KMS-11 (cell line): ENCODE results near the gene AP3B1.

Experiments
- H2AFZ ChIP-seq: fragments of 200-600 bp; sonication (generic); 2 replicates; pipeline ENCODE4 v1.6.1; 2016; ENCODE audit warnings: antibody characterized with exemption, mixed run types, low read depth
- H3K27ac ChIP-seq: fragments of 200-600 bp; sonication (generic); 2 replicates; pipeline ENCODE4 v1.6.1; 2016; ENCODE audit warnings: mild to moderate bottlenecking, mixed run types
- H3K27me3 ChIP-seq: fragments of 200-600 bp; sonication (generic); 2 replicates; pipeline ENCODE4 v1.6.1; 2017; ENCODE audit warnings: mild to moderate bottlenecking, low read depth, mixed run types, moderate library complexity; ENCODE audit not compliant: insufficient read depth
- H3K36me3 ChIP-seq: fragments of 200-600 bp; sonication (generic); 2 replicates; pipeline ENCODE4 v1.6.1; 2017; ENCODE audit warnings: mild to moderate bottlenecking, mixed run types; ENCODE audit not compliant: insufficient read depth
- H3K4me1 ChIP-seq: fragments of 200-600 bp; sonication (generic); 2 replicates; pipeline ENCODE4 v1.6.1; 2016; ENCODE audit warnings: mild to moderate bottlenecking, low read depth, mixed run types; ENCODE audit not compliant: poor library complexity, severe bottlenecking
- H3K4me2 ChIP-seq: fragments of 200-600 bp; sonication (generic); 2 replicates; pipeline ENCODE4 v1.7.0; 2016; ENCODE audit warnings: mild to moderate bottlenecking, mixed run types
- H3K4me3 ChIP-seq: fragments of 200-600 bp; sonication (generic); IDR thresholded peaks from 2 replicates; pipeline ENCODE4 v1.6.1; 2017; ENCODE audit warnings: low read depth, low read length, mixed read lengths; ENCODE audit not compliant: insufficient read depth
- H3K79me2 ChIP-seq: fragments of 200-600 bp; sonication (generic); 2 replicates; pipeline ENCODE4 v1.6.1; 2016; ENCODE audit warnings: low read depth, mixed run types; ENCODE audit not compliant: insufficient read depth
- H3K9ac ChIP-seq: fragments of 200-600 bp; sonication (generic); 2 replicates; pipeline ENCODE4 v1.6.1; 2016; ENCODE audit warnings: mild to moderate bottlenecking, mixed run types
- H4K20me1 ChIP-seq: fragments of 200-600 bp; sonication (generic); 2 replicates; pipeline ENCODE4 v1.6.1; 2016; ENCODE audit warnings: mild to moderate bottlenecking, mixed run types; ENCODE audit not compliant: insufficient read depth
- TF ChIP-seq, protein P1 (sequence below): fragments of 200-600 bp; sonication (generic); conservative IDR thresholded peaks from 2 replicates; pipeline ENCODE4 v1.6.1; 2017; ENCODE audit warnings: low read depth, mild to moderate bottlenecking, antibody characterized with exemption, low read length, moderate library complexity, mixed read lengths

The AP3B1 gene

GRCh38 chr5:77987331-77987730 lies 307.2 kb downstream of the AP3B1 start:
- H3K4me1 ChIP-seq: no peaks in the 10 kb centered on the region
- no peak overlapping the region for H2AFZ ChIP-seq
- H3K27me3 ChIP-seq: no peaks in the 10 kb centered on the region
- no peaks in the 10 kb centered on the region for H4K20me1 ChIP-seq
- no peak overlapping the region for H3K27ac ChIP-seq
- H3K9ac ChIP-seq: no peak overlapping the region
- no peak overlapping the region for H3K4me3 ChIP-seq
- no peaks in the 10 kb centered on the region for H3K36me3 ChIP-seq
- no peak overlapping the region for H3K4me2 ChIP-seq
- H3K79me2 ChIP-seq: no peaks in the 10 kb centered on the region
- TF ChIP-seq, protein P1, sequence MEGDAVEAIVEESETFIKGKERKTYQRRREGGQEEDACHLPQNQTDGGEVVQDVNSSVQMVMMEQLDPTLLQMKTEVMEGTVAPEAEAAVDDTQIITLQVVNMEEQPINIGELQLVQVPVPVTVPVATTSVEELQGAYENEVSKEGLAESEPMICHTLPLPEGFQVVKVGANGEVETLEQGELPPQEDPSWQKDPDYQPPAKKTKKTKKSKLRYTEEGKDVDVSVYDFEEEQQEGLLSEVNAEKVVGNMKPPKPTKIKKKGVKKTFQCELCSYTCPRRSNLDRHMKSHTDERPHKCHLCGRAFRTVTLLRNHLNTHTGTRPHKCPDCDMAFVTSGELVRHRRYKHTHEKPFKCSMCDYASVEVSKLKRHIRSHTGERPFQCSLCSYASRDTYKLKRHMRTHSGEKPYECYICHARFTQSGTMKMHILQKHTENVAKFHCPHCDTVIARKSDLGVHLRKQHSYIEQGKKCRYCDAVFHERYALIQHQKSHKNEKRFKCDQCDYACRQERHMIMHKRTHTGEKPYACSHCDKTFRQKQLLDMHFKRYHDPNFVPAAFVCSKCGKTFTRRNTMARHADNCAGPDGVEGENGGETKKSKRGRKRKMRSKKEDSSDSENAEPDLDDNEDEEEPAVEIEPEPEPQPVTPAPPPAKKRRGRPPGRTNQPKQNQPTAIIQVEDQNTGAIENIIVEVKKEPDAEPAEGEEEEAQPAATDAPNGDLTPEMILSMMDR: no peak

GRCh38 chr5:77986261-77986660 lies 308.2 kb downstream of the AP3B1 start:
- H3K79me2 ChIP-seq: no peaks in the 10 kb centered on the region
- H4K20me1 ChIP-seq: no peaks in the 10 kb centered on the region
- no peak overlapping the region for H2AFZ ChIP-seq
- H3K4me1 ChIP-seq: no peaks in the 10 kb centered on the region
- no peak overlapping the region for H3K4me3 ChIP-seq
- no peak overlapping the region for H3K4me2 ChIP-seq
- no peak overlapping the region for H3K27ac ChIP-seq
- no peaks in the 10 kb centered on the region for H3K27me3 ChIP-seq
- TF ChIP-seq, protein P1: no peak
- H3K36me3 ChIP-seq: no peaks in the 10 kb centered on the region
- no peak overlapping the region for H3K9ac ChIP-seq

- Histone ChIP-seq H2AFZ (no peak overlapping the region), H3K4me1 (no peaks in the 10 kb centered on the region), H3K27me3 (no peaks in the 10 kb centered on the region), H3K4me2 (no peak overlapping the region), H4K20me1 (no peaks in the 10 kb centered on the region), H3K9ac (no peak overlapping the region), H3K4me3 (no peak overlapping the region), H3K36me3 (no peaks in the 10 kb centered on the region), H3K27ac (no peak overlapping the region), H3K79me2 (no peaks in the 10 kb centered on the region)
- TF ChIP-seq, protein P1: no peak
These were observed 309.3 kb downstream of the AP3B1 start for GRCh38 chr5:77985247-77985646.

DNA sequence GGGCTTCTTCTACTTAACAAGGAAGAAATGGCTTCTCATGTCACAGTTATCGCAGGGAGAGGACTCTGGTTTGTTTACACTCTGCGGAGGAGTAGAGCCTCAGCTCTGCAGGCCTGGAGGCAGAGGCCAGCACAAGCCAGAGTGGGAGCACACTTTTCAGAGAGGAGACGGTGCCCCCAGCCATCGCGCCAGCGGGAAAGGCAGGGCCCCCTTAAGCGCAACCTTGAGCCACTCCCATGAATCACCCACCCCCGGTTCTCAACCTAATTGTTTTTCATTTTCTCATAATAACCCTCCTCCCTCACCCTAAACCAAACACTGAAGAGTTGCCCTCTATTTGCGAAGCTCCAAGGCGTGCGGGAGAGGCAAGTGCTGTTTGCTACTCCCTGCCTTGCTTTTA lies 309.9 kb downstream of the AP3B1 start:
- H3K27me3 ChIP-seq: no peaks in the 10 kb centered on the region
- no peak overlapping the region for H2AFZ ChIP-seq
- no peak overlapping the region for H3K4me2 ChIP-seq
- H3K4me3 ChIP-seq: no peak overlapping the region
- H3K27ac ChIP-seq: no peak overlapping the region
- H3K9ac ChIP-seq: no peak overlapping the region
- H3K79me2 ChIP-seq: no peaks in the 10 kb centered on the region
- no peaks in the 10 kb centered on the region for H3K36me3 ChIP-seq
- H4K20me1 ChIP-seq: no peaks in the 10 kb centered on the region
- H3K4me1 ChIP-seq: no peaks in the 10 kb centered on the region
- TF ChIP-seq, protein P1: no peak
